H9 (cell line): Measurements from ENCODE around the gene TENT5C. TPM values are rescaled to one million over a fixed set of nuclear protein-coding genes. Genes with fewer than 3 reads are reported as not detected.

Source experiments
- DNase-seq: peaks from one replicate; pipeline ENCODE4 v3.0.0-alpha.2; 2017
- H2AFZ ChIP-seq: one replicate; pipeline ENCODE4 v1.6.1; 2013; ENCODE audit warnings: mild to moderate bottlenecking, low read length, control low read depth, moderate library complexity
- H2AK5ac ChIP-seq: 2 replicates; pipeline ENCODE4 v1.6.1; 2013; ENCODE audit warnings: low read length, control low read depth, mixed read lengths; ENCODE audit not compliant: insufficient read length
- H2BK120ac ChIP-seq: one replicate; pipeline ENCODE4 v1.6.1; 2013; ENCODE audit warnings: low read depth, mild to moderate bottlenecking, low read length, control low read depth, inconsistent platforms; ENCODE audit not compliant: poor library complexity, severe bottlenecking
- H2BK12ac ChIP-seq: 2 replicates; pipeline ENCODE4 v1.6.1; 2013; ENCODE audit warnings: low read length, control low read depth, mixed read lengths, low read depth; ENCODE audit not compliant: insufficient read length
- H2BK15ac ChIP-seq: 2 replicates; pipeline ENCODE4 v1.6.1; 2013; ENCODE audit warnings: low read depth, low read length, control low read depth
- H2BK20ac ChIP-seq: one replicate; pipeline ENCODE4 v1.6.1; 2013; ENCODE audit warnings: low read depth, mild to moderate bottlenecking, low read length, control low read depth, inconsistent platforms; ENCODE audit not compliant: poor library complexity, severe bottlenecking
- H2BK5ac ChIP-seq: 2 replicates; pipeline ENCODE4 v1.6.1; 2013; ENCODE audit warnings: low read length, control low read depth, mixed read lengths; ENCODE audit not compliant: insufficient read length
- H3K14ac ChIP-seq: 2 replicates; pipeline ENCODE4 v1.6.1; 2013; ENCODE audit warnings: low read length, control low read depth; ENCODE audit not compliant: insufficient read depth
- H3K18ac ChIP-seq: 2 replicates; pipeline ENCODE4 v1.6.1; 2013; ENCODE audit warnings: low read depth, mild to moderate bottlenecking, mixed read lengths, low read length, control low read depth; ENCODE audit not compliant: insufficient read length
- H3K23ac ChIP-seq: 2 replicates; pipeline ENCODE4 v1.6.1; 2013; ENCODE audit warnings: low read length, control low read depth, mixed read lengths, low read depth; ENCODE audit not compliant: insufficient read length
- H3K23me2 ChIP-seq: 2 replicates; pipeline ENCODE4 v1.6.1; 2013; ENCODE audit warnings: low read depth, mild to moderate bottlenecking, mixed read lengths, low read length, control low read depth; ENCODE audit not compliant: insufficient read length, poor library complexity, severe bottlenecking
- H3K27ac ChIP-seq: 2 replicates; pipeline ENCODE4 v1.5.1; 2013; ENCODE audit warnings: low read length, control low read depth, mixed read lengths, low read depth; ENCODE audit not compliant: insufficient read length
- H3K27me3 ChIP-seq: 2 replicates; pipeline ENCODE4 v1.6.1; 2013; ENCODE audit warnings: low read length, control low read depth, inconsistent platforms; ENCODE audit not compliant: insufficient read depth
- H3K4ac ChIP-seq: 2 replicates; pipeline ENCODE4 v1.6.1; 2013; ENCODE audit warnings: low read depth, mild to moderate bottlenecking, control low read depth, inconsistent platforms, low read length, moderate library complexity
- H3K4me1 ChIP-seq: 2 replicates; pipeline ENCODE4 v1.6.1; 2013; ENCODE audit warnings: low read length, control low read depth, inconsistent platforms; ENCODE audit not compliant: insufficient read depth
- H3K4me2 ChIP-seq: 2 replicates; pipeline ENCODE4 v1.6.1; 2013; ENCODE audit warnings: low read length, control low read depth, mixed read lengths; ENCODE audit not compliant: insufficient read length, insufficient read depth
- H3K56ac ChIP-seq: 2 replicates; pipeline ENCODE4 v1.6.1; 2013; ENCODE audit warnings: low read depth, mild to moderate bottlenecking, mixed read lengths, low read length, control low read depth; ENCODE audit not compliant: insufficient read length
- H3K79me1 ChIP-seq: 2 replicates; pipeline ENCODE4 v1.6.1; 2013; ENCODE audit warnings: low read depth, mild to moderate bottlenecking, moderate library complexity, low read length, control low read depth, inconsistent platforms; ENCODE audit not compliant: insufficient read depth, poor library complexity, severe bottlenecking
- H3K79me2 ChIP-seq: 2 replicates; pipeline ENCODE4 v1.6.1; 2013; ENCODE audit warnings: low read length, control low read depth, inconsistent platforms; ENCODE audit not compliant: insufficient read depth
- H3K9ac ChIP-seq: 2 replicates; pipeline ENCODE4 v1.6.1; 2013; ENCODE audit warnings: low read length, control low read depth, mixed read lengths; ENCODE audit not compliant: insufficient read length; ENCODE audit errors: extremely low read depth
- H3K9me3 ChIP-seq: one replicate; pipeline ENCODE4 v1.6.1; 2013; ENCODE audit warnings: low read depth, low read length, inconsistent platforms; ENCODE audit not compliant: control insufficient read depth
- H3T11ph ChIP-seq: one replicate; pipeline ENCODE4 v1.6.1; 2013; ENCODE audit warnings: mild to moderate bottlenecking, low read length, control low read depth, inconsistent platforms
- H4K20me1 ChIP-seq: one replicate; pipeline ENCODE4 v1.6.1; 2013; ENCODE audit not compliant: control insufficient read depth, insufficient read length, insufficient read depth
- H4K5ac ChIP-seq: 2 replicates; pipeline ENCODE4 v1.6.1; 2013; ENCODE audit warnings: low read depth, mild to moderate bottlenecking, mixed read lengths, low read length, control low read depth; ENCODE audit not compliant: insufficient read length
- H4K8ac ChIP-seq: replicated peaks from 2 replicates; pipeline ENCODE4 v1.6.1; 2013; ENCODE audit warnings: low read length, control low read depth, mixed read lengths, low read depth; ENCODE audit not compliant: insufficient read length
- H4K91ac ChIP-seq: 2 replicates; pipeline ENCODE4 v1.6.1; 2013; ENCODE audit warnings: low read depth, mild to moderate bottlenecking, moderate library complexity, mixed read lengths, low read length, control low read depth; ENCODE audit not compliant: insufficient read length
- H3K27ac Mint-ChIP-seq, 3 experiments: 2 replicates in 2 of 3; 3 replicates in 1 of 3; pipeline ENCODE4 v1.8.0; 2020 to 2021; ENCODE audit warnings: mixed read lengths in 3 of 3, mild to moderate bottlenecking in 1 of 3, moderate library complexity in 1 of 3
- H3K27me3 Mint-ChIP-seq: 2 replicates; pipeline ENCODE4 v1.8.0; 2021; ENCODE audit warnings: low read depth, mild to moderate bottlenecking, moderate library complexity, mixed read lengths
- H3K36me3 Mint-ChIP-seq, 3 experiments: 2 replicates in 2 of 3; 3 replicates in 1 of 3; pipeline ENCODE4 v1.8.0; 2020 to 2021; ENCODE audit warnings: low read depth in 3 of 3, mixed read lengths in 3 of 3; ENCODE audit not compliant: insufficient read depth in 1 of 3
- H3K4me1 Mint-ChIP-seq, 2 experiments: 2 replicates each; pipeline ENCODE4 v1.8.0; 2020; ENCODE audit warnings: mixed read lengths in 2 of 2
- H3K4me3 Mint-ChIP-seq, 2 experiments: 2 replicates in 1 of 2; 3 replicates in 1 of 2; pipeline ENCODE4 v1.8.0; 2020 to 2021; ENCODE audit warnings: mild to moderate bottlenecking in 2 of 2, mixed read lengths in 2 of 2, moderate library complexity in 1 of 2
- H3K9me3 Mint-ChIP-seq, 2 experiments: 2 replicates in 1 of 2; 3 replicates in 1 of 2; pipeline ENCODE4 v1.8.0; 2020; ENCODE audit warnings: mild to moderate bottlenecking in 2 of 2, mixed read lengths in 2 of 2, moderate library complexity in 1 of 2
- CTCF ChIP-seq: fragments of 200-600 bp; sonication (generic); conservative IDR thresholded peaks from 3 replicates; pipeline ENCODE4 v1.8.0; 2021; ENCODE audit warnings: antibody characterized with exemption, mild to moderate bottlenecking
- WGBS: extraction: QIAGEN DNeasy Blood & Tissue Kit; methylation state at CpG from one replicate; pipeline ENCODE4 v1.1.7; 2013; ENCODE audit warnings: missing lambda C conversion rate, low lambda C conversion rate, mixed read lengths; ENCODE audit not compliant: insufficient read length; ENCODE audit errors: extremely low coverage; 5-methylcytosine and 5-hydroxymethylcytosine counted together
- total RNA-seq: library from RNA; stranded (reverse); gene quantifications from 2 replicates; pipeline ENCODE4 v1.2.1, GENCODE V29; 2021

TENT5C gene
- total RNA-seq, 1 experiment from 2014 or later, result 0.37 TPM

GRCh38 chr1:117656202-117656641 lies 50.4 kb downstream of the TENT5C start:
- no peak overlapping the region for H3K27ac Mint-ChIP-seq
- DNase-seq, result no peak
- peaks cover 5% of the 10 kb centered on the region for H3K27me3 Mint-ChIP-seq
- no CpG with 5 or more reads among the region's 10 CpGs for WGBS
- Histone ChIP-seq H4K5ac (no peak overlapping the region), H3K4ac (no peak overlapping the region), H2BK5ac (no peak overlapping the region), H3K27ac (no peak overlapping the region), H3K79me2 (no peaks in the 10 kb centered on the region), H3K4me1 (peaks cover 5% of the 10 kb centered on the region), H4K91ac (no peak overlapping the region), H3K23me2 (no peaks in the 10 kb centered on the region), H3K18ac (no peak overlapping the region), H3K79me1 (no peaks in the 10 kb centered on the region), H3K14ac (no peak overlapping the region), H2AFZ (no peak overlapping the region), H3K4me2 (no peak overlapping the region), H2BK20ac (no peak overlapping the region), H2BK12ac (no peak overlapping the region), H4K20me1 (no peaks in the 10 kb centered on the region), H3K9ac (no peak overlapping the region), H3K56ac (no peak overlapping the region), H4K8ac (no peak overlapping the region), H3T11ph (no peak overlapping the region), H3K23ac (no peak overlapping the region), H2BK120ac (no peak overlapping the region), H2BK15ac (no peak overlapping the region), H3K27me3 (no peaks in the 10 kb centered on the region), H2AK5ac (no peak overlapping the region), H3K9me3 (no peaks in the 10 kb centered on the region)
- H3K9me3 Mint-ChIP-seq, result peaks cover 1 to 3% of the 10 kb centered on the region in 2 experiments; a peak in 3 of 5 replicates
- no peak for TF ChIP-seq CTCF
- peaks cover 21 to 29% of the 10 kb centered on the region in 2 experiments for H3K4me1 Mint-ChIP-seq
- no peak overlapping the region for H3K4me3 Mint-ChIP-seq
- peaks cover 0 to 2% (median 1%) of the 10 kb centered on the region in 3 experiments; a peak in 5 of 7 replicates for H3K36me3 Mint-ChIP-seq
